Measurements from ENCODE around the gene CAPN9.

CAPN9 gene

DNA sequence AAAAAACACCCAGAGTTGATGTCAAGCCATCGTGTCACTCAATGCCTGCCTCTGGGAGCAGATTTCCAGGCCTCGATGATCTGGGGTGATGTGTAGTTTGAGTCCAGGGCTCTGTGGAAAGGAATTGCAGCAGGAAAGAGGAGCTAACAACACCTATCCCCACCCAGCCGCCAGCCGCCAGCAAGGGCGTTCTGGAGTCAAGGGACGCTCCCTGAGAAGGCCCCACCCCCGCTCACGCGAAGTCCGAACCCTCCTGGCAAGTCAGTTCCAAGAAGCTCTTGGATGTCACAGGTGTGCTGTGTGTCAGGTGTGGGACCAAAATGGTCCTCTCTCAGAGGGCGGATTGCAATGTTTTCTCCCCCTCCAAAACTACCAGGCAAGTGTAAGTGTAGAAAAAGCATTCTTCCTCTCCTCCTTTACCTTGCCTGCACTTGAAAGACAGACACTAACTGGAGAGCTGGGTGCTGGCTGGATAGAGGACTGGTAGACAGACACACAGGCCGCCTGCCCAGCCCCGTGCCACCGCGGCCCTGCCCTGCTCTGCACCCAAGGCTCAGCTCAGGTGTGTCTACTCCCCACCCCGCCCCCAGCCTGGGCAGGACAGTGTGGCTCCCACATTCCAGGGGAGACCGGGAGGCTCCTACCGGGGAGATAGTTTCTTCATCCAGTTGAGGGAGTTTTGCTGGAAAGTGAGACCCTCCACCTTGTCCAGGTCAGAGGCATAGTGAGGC, 41.7 kb upstream of the CAPN9 start:
- no peak for FAIRE-seq
- DNase-seq (ENCODE audit: insufficient read length): no peak
- TF ChIP-seq POLR2A (IDR thresholded peaks at IDR 0.05; ENCODE audit: low read depth, low read length): no peak
- TF ChIP-seq POLR2AphosphoS5 (IDR thresholded peaks at IDR 0.05; ENCODE audit: low read depth, low read length): no peak
- no peak for TF ChIP-seq TAF1 (IDR thresholded peaks at IDR 0.05; ENCODE audit: borderline replicate concordance, low read depth, low read length)

DNA sequence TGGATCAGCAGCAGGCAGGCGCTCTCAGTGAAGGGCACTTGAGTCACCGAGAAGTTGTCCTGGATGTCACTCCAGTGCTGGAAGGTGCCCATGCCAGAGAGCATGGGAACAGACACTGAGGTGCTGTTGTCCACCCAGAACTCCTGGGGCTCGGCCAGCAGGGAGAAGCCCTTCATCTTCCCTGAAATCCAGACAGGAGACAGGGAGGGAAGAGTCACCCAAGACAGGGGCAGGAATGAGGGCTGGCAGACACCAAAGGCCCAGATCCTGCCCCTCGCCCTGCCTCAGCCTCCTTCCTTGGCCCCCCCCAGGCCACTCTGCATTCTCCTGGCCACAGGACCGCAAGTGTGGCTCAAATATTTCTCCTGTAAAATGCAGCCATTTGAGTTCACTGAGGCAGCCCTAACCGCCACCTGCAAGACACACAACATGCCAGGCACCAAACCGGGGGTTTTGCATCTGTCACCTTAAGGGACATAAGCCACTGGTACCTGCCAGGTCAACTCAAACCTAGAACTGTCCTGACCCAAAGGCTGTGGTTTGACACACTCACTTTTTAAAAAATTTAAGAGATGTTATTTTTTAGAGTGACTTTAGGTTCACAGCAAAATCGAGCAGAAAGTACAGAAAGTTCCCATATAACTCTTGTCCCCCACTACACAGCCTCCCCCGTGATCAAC, 41.0 kb upstream of the CAPN9 start:
- DNase-seq (ENCODE audit: insufficient read length): no peak

DNA sequence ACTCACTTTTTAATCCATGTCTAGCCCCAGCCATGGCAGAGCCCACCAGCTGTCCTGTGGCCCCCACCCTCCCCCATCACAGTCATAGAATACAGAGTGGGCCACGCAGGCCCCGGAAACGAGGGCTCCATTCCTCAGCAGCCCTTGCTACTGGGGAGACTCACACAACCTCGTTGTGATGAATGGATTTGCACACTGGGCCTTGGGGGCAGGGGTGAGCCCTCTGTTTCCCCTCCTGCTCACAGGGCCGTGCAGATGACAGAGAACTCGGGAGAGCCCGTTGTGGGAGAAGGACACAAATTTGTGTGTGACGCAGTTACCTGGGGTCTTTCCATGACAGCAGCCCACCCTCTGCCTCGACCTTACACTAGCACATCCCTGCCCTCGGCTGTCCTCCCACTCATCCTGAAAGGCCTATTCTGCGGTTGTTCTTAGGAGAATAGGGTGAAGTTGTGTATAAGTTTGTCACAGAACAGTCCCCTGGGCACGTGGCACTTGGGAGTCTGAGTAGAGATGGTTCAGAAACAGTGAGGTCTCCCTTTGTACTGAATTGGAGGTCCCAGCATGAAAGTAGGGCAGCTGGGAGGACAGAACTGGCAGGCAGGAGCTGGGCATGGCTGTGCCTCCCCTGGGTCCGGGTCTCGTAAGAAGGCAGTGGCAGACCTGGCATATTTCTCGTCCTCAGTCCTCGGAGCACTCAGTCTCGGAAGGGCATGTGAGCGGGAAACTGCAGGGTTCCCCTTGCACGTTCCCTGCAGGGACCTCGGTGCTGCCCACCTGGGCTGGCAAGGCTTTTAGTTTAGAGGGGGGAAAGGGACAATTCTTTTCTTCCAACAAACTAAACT, 40.1 kb upstream of the CAPN9 start:
- TF ChIP-seq TAF1 (IDR thresholded peaks at IDR 0.05; ENCODE audit: borderline replicate concordance, low read depth, low read length) (no peak), POLR2A (IDR thresholded peaks at IDR 0.05; ENCODE audit: low read depth, low read length) (no peak), POLR2AphosphoS5 (IDR thresholded peaks at IDR 0.05; ENCODE audit: low read depth, low read length) (no peak)
- FAIRE-seq: no peak

More for the DNA sequence above, 41.0 kb upstream of the CAPN9 start:
- TF ChIP-seq TAF1 (IDR thresholded peaks at IDR 0.05; ENCODE audit: borderline replicate concordance, low read depth, low read length) (no peak), POLR2A (IDR thresholded peaks at IDR 0.05; ENCODE audit: low read depth, low read length) (no peak), POLR2AphosphoS5 (IDR thresholded peaks at IDR 0.05; ENCODE audit: low read depth, low read length) (no peak)
- no peak for FAIRE-seq

DNA sequence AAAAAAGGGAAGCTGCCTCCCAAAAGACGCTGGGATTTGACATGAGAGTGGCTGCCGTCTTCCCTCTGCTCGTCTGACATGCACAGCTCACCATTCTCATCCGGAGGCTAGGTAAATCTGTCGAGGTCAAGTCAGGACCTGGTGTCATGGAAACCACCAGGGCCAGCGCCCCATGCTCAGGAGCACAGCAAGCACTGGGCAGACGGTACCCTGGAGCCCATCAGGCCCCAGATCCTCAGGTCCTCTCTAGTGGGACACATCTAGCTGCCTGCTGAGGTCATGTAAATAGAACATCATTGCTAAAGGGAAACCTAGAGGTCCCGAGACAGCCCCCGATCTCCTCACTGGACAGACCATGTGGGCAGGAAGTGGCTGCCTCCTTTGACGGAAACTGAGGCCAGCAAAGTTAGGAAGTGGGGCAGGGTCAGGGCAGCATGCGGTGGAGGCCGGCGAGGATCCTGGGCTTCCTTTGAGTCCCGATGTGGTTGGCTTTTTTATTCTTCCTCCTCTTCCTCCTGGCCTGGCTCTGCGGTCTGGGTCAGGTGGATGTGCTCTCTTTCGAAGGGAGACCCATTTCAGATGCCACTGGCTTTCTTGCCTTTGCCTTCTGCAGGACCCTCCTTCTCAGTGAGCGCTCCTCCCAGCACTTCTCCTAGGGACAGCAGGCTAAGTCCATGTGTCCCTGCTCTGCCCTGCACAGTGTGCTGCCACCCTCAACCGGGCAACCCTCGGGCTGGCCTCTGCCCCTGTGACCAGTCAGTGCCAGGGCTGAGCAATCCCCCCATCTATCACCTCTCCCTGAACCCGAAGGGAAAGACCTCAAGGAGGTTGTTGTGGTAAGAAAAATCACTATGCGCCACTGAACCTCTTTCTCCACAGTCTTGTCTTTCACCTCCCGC, 39.2 kb upstream of the CAPN9 start:
- no peak for FAIRE-seq
- no peak for TF ChIP-seq POLR2AphosphoS5 (IDR thresholded peaks at IDR 0.05; ENCODE audit: low read depth, low read length)
- no peak for TF ChIP-seq POLR2A (IDR thresholded peaks at IDR 0.05; ENCODE audit: low read depth, low read length)
- no peak for TF ChIP-seq TAF1 (IDR thresholded peaks at IDR 0.05; ENCODE audit: borderline replicate concordance, low read depth, low read length)
- DNase-seq (ENCODE audit: insufficient read length): no peak

More for the DNA sequence above, 40.1 kb upstream of the CAPN9 start:
- DNase-seq (ENCODE audit: insufficient read length): no peak

DNA sequence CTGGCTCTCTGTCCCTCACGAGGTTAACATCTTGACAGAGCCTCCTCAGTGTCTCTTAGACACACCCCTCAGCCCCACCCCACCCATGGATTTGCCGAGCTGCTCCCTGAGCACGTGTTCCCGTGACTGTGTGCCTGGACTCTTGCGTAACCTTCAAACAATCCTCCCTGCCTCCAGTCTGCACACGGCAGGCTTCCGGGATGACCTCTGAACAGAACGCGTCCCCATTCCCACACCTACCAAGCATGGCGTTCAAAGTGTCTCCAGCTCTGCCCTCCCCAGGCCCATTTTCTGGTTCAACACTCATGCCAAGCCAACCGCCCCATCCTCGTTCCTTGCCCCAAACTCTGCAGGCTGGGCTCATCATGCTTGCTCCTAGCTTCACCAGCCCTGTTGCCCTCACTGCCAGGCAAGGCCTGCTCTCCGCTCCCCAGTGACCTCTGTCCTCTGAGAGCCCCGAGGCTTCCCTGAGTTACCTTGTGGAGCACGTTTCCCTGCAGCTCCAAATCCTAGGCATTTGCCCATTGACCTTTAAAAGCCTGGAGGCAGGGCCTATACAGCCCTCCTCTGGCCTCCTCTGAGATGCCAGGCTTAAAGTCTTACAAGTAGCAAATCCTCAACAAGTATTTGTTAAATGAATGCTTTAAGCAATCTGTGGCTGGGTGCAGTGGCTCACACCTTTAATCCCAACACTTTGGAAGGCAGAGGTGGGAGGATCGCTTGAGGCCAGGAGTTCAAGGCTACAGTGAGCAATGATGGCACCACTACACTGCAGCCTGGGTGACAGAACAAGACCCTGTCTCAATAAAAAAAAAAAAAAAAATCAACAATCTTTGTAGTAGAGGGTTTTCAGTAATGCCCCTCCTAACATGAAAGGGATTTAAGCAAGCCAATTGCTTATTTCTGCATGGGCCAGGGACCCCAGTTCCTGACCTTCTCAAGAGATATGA, 38.3 kb upstream of the CAPN9 start:
- DNase-seq (ENCODE audit: insufficient read length): no peak
- no peak for TF ChIP-seq POLR2A (IDR thresholded peaks at IDR 0.05; ENCODE audit: low read depth, low read length)
- TF ChIP-seq TAF1 (IDR thresholded peaks at IDR 0.05; ENCODE audit: borderline replicate concordance, low read depth, low read length): no peak
- TF ChIP-seq POLR2AphosphoS5 (IDR thresholded peaks at IDR 0.05; ENCODE audit: low read depth, low read length): no peak
- FAIRE-seq: no peak

DNA sequence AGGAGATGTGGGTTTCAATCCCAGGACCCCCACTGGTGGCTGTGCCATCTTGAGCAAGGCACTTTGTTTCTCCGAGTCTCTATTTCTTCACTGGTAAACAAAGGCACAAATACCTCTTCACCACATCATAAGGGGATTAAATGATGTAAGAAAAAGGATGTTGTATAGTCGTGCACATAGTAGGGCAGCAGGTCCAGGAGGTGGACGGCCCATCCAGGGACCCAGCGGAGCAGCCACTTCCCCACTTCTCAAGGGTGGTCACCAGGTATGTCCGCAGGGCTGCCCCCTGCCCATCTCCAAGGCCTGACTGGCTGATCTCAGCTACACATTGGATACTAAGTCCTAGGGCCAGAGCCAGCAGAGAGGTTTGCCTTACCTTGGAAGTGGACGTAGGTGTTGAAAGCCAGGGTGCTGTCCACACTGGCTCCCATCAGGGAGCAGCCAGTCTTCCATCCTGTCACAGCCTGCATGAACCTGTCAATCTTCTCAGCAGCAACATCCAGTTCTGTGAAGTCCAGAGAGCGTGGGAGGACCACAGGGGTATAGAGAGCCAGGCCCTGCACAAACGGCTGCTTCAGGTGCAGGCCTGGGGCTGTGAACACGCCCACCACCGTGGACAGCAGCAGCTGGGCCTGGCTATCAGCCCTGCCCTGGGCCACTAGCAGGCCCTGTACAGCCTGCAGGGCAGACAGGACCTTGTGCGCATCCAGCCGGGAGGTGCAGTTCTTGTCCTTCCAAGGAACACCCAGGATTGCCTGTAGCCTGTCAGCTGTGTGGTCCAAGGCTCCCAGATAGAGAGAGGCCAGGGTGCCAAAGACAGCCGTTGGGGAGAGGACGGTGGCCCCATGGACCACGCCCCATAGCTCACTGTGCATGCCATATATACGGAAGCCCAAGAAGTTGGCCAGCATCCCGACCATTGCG, 37.3 kb upstream of the CAPN9 start:
- DNase-seq (ENCODE audit: insufficient read length) (no peak), FAIRE-seq (no peak)
- no peak for TF ChIP-seq POLR2A (IDR thresholded peaks at IDR 0.05; ENCODE audit: low read depth, low read length)
- TF ChIP-seq POLR2AphosphoS5 (IDR thresholded peaks at IDR 0.05; ENCODE audit: low read depth, low read length): no peak
- no peak for TF ChIP-seq TAF1 (IDR thresholded peaks at IDR 0.05; ENCODE audit: borderline replicate concordance, low read depth, low read length)

DNA sequence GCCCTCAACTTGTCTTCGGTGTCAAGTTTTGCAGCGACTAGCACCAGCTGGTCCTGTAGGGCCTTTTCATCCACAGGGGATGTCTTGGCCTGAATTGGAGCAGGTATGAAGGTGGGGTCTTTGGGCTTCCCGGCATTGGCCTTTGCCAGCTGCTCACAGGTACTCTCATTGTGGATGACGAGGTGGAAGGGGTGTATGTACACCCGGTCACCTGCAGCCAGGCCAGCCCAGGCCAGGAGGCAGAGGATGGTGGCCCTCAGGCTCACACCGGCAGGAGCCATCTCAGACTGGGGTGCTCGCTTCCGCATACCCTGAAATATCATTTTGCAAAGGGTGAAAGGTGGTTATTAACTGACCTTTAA, 36.7 kb upstream of the CAPN9 start:
- DNase-seq (ENCODE audit: insufficient read length) (no peak), FAIRE-seq (no peak)
- TF ChIP-seq POLR2AphosphoS5 (IDR thresholded peaks at IDR 0.05; ENCODE audit: low read depth, low read length): no peak

DNA sequence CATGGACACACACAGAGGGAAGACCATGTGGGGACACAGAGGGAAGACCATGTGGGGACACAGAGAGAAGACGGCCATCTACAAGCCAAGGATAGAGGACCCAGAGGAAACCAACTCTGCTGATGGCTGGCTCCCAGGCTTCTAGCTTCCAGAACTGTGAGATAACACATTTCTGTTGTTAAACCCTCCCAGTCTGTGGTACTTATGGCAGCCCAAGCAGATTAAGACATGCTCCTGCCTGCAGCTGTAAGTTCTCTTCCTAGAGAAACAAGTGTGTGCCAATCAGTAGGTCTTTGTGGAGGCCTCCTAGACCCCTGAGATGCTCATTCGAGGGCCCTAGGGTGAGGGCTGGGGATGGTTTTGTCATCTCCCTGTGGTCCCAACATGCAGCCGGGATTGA, 35.9 kb upstream of the CAPN9 start:
- DNase-seq (ENCODE audit: insufficient read length): no peak
- FAIRE-seq: no peak
- TF ChIP-seq TAF1 (IDR thresholded peaks at IDR 0.05; ENCODE audit: borderline replicate concordance, low read depth, low read length) (no peak), POLR2AphosphoS5 (IDR thresholded peaks at IDR 0.05; ENCODE audit: low read depth, low read length) (no peak), POLR2A (IDR thresholded peaks at IDR 0.05; ENCODE audit: low read depth, low read length) (no peak)

DNA sequence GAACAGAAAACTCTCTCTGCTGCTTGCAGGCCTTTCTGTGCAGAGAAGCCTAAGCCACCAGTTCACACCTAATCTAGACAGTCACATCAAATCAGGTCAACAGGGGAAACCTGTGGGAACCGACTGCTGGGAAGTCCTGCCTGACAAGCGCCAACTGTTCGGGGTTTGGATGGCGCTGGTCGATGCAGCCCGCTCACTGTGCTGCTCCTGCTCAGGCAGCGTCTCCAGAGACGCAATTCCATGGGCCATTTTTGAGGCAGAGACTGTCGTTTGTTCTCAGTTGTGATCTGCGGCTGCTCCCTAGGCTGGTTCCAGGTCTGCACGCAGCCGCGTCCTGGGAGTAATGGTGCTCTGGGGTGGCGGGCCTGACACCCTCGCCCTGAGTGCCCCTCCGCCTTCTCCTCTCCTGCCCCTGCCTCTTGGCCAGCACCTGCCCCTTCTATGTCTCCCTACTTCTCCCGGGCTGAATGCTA, 34.7 kb upstream of the CAPN9 start:
- DNase-seq (ENCODE audit: insufficient read length) (no peak), FAIRE-seq (no peak)
- TF ChIP-seq POLR2AphosphoS5 (IDR thresholded peaks at IDR 0.05; ENCODE audit: low read depth, low read length): no peak
- no peak for TF ChIP-seq TAF1 (IDR thresholded peaks at IDR 0.05; ENCODE audit: borderline replicate concordance, low read depth, low read length)
- no peak for TF ChIP-seq POLR2A (IDR thresholded peaks at IDR 0.05; ENCODE audit: low read depth, low read length)

Data from GM12892 (cell line).